HUES64 (cell line): ENCODE results near the gene AGTPBP1. TPM values are rescaled to one million over a fixed set of nuclear protein-coding genes. Genes with fewer than 3 reads are reported as not detected.
"Not testable (repeated sequence)": the region's sequence is repeated elsewhere in the genome, so short reads cannot be mapped to it uniquely, and the experiment has no call there.

Experiments
- H3K27ac ChIP-seq: 2 replicates; pipeline ENCODE4 v1.7.0; 2013; ENCODE audit warnings: low read depth, low read length, inconsistent platforms
- H3K27me3 ChIP-seq: 2 replicates; pipeline ENCODE4 v1.6.1; 2013; ENCODE audit warnings: mild to moderate bottlenecking, low read length; ENCODE audit not compliant: insufficient read depth
- H3K36me3 ChIP-seq: 2 replicates; pipeline ENCODE4 v1.6.1; 2013; ENCODE audit warnings: mild to moderate bottlenecking, low read length; ENCODE audit not compliant: insufficient read depth
- H3K4me1 ChIP-seq: 2 replicates; pipeline ENCODE4 v1.6.1; 2013; ENCODE audit warnings: mild to moderate bottlenecking, low read length, moderate library complexity; ENCODE audit not compliant: insufficient read depth
- H3K4me3 ChIP-seq: 2 replicates; pipeline ENCODE4 v1.5.1; 2013; ENCODE audit warnings: mild to moderate bottlenecking, low read length, moderate library complexity
- H3K9ac ChIP-seq: 2 replicates; pipeline ENCODE4 v1.6.1; 2013; ENCODE audit warnings: mild to moderate bottlenecking, low read depth, low read length
- H3K9me3 ChIP-seq: 2 replicates; pipeline ENCODE4 v1.6.1; 2013; ENCODE audit warnings: low read depth, low read length; ENCODE audit not compliant: insufficient read depth
- WGBS: fragments of 150-250, 120-280 bp; methylation state at CpG from one replicate; pipeline ENCODE4 v1.1.7; 2013; ENCODE audit warnings: missing lambda C conversion rate; 5-methylcytosine and 5-hydroxymethylcytosine counted together
- polyA plus RNA-seq, 2 experiments: library from polyadenylated mRNA; stranded (reverse); fragments of 50-300 nt; gene quantifications; one replicate each; pipeline ENCODE4 v1.2.3, GENCODE V29; 2013

Gene AGTPBP1
- polyA plus RNA-seq (2013, experiment 1 of 2): 26.9 TPM
- polyA plus RNA-seq (2013, experiment 2 of 2): 34.4 TPM

DNA sequence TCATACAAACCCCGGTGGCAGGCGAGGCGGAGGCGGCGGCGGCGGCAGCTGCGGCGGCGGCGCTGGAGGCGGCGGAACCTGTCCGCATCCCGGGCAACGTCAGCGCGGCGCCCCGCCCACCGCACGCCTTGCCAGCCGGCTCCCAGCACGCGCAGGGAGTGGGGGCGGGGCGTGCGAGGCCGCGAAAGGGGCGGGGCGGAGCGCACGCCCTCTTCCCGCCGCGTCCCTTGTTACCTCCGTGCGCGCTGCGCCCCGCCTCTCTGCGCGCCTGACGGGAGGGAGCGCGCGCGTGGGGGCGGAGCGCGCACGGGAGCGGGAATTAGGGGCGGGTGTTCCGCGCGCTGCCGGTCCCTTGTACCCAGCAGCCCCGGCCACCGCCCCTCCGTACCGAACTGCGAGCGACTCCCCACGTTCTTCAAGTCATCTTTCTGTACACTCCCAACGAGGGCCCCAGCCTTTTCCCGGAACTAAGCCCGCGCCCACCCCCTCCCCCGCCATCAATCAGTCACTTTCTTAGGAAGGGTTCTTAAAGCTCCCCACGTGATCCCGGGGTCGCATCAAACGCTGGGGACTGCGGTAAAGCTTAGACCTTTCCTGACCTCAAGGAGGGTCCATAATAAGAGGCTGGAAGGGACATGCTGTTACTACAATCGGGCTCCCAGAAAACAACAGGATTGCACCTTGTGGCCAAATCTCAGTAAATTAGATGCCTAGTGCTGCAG, at the start of gene AGTPBP1:
TSS of gene AGTPBP1 (minus strand) at position 80 of the 722 bp plus-strand sequence. CDS start 29,421 bp downstream, outside the sequence.
- no peaks in the 10 kb centered on the region for H3K36me3 ChIP-seq
- peak within 1 kb of the TSS; percentile 88 for H3K9ac ChIP-seq
- no peaks in the 10 kb centered on the region for H3K9me3 ChIP-seq
- H3K4me3 ChIP-seq: peak within 1 kb of the TSS; percentile 93
- peaks cover 32% of the 10 kb centered on the region for H3K4me1 ChIP-seq
- H3K27ac ChIP-seq: peak within 1 kb of the TSS; percentile 92
- WGBS: under 1% methylated on average over 77 of the region's 77 CpGs
- H3K27me3 ChIP-seq: no peaks in the 10 kb centered on the region

GRCh38 chr9:85786116-85786515, 44.4 kb upstream of the AGTPBP1 start:
- WGBS: 14% methylated on average over 2 of the region's 7 CpGs
- not testable (repeated sequence) for H3K9me3 ChIP-seq, H3K4me1 ChIP-seq, H3K27me3 ChIP-seq, H3K9ac ChIP-seq, H3K27ac ChIP-seq, H3K4me3 ChIP-seq, H3K36me3 ChIP-seq

DNA sequence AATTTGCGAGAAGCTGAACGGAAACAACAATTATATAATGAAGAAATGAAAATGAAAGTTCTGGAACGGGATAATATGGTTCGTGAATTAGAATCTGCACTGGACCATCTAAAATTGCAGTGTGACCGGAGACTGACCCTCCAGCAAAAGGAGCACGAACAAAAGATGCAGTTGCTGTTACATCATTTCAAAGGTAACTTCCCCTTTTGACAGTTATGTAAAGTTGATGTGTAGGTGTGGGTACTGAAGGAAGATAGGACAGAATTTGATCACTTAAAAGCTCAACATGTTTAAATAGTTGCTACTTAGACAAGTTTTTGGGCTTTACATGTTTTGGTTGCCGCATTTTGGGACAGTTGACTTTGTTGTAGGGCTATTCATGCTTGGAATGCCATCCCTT, 32.1 kb upstream of the AGTPBP1 start:
- H3K27ac ChIP-seq, H3K4me3 ChIP-seq, H3K9me3 ChIP-seq, H3K36me3 ChIP-seq, H3K4me1 ChIP-seq, H3K9ac ChIP-seq, H3K27me3 ChIP-seq: not testable (repeated sequence)
- WGBS: 87% methylated on average over 7 of the region's 7 CpGs

GRCh38 chr9:85761802-85762201, 20.0 kb upstream of the AGTPBP1 start:
- WGBS: no CpG with 5 or more reads among the region's 3 CpGs
- H3K9me3 ChIP-seq, H3K27ac ChIP-seq, H3K4me3 ChIP-seq, H3K9ac ChIP-seq, H3K36me3 ChIP-seq, H3K27me3 ChIP-seq, H3K4me1 ChIP-seq: not testable (repeated sequence)

DNA sequence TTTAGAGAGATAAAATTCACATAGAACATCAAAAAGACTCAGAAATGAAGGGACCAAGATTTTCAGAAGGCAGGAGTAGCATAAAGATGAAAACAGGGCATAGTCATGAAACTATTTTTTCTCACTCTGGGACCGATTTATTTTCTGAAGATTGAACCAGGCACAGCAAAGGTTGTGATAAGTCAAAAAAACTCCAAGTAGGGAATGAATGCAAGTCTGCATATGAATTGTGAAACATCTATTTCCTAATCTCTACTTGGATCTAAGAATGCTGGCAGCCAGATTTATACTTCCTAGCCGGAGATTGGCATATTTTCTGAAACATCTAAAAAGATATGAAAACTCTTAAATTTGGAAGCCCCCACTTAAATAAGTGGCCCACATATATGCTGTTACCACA, 16.0 kb upstream of the AGTPBP1 start:
- H3K4me1 ChIP-seq: not testable (repeated sequence)
- WGBS: 90% methylated on average over 1 of the region's 2 CpGs

GRCh38 chr9:85756216-85756615, 14.5 kb upstream of the AGTPBP1 start:
- H3K36me3 ChIP-seq, H3K27me3 ChIP-seq, H3K4me3 ChIP-seq, H3K9me3 ChIP-seq, H3K9ac ChIP-seq, H3K27ac ChIP-seq, H3K4me1 ChIP-seq: not testable (repeated sequence)
- no CpG with 5 or more reads among the region's 1 CpG for WGBS

More for the DNA sequence above, 16.0 kb upstream of the AGTPBP1 start:
- not testable (repeated sequence) for H3K27me3 ChIP-seq, H3K9me3 ChIP-seq, H3K9ac ChIP-seq, H3K36me3 ChIP-seq, H3K4me3 ChIP-seq, H3K27ac ChIP-seq

DNA sequence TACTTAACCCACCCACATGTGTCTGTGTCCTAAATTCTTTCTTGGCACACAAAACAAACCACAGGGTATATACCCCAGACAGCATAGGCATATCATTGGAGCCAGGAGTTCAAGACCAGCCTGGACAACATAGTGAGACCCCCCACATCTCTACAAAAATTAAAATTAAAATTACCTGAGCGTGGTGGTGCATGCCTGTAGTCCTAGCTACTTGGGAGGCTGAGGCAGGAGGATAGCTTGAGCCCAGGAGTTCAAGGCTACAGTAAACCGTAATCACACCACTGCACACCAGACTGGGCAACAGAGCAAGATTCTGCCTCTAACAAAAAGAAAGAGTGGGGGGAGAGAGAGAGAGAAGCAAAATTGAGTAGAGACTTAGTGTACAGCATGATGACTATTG, 4.6 kb upstream of the AGTPBP1 start:
- H3K27me3 ChIP-seq: no peaks in the 10 kb centered on the region
- no peaks in the 10 kb centered on the region for H3K9me3 ChIP-seq
- H3K9ac ChIP-seq: no peak overlapping the region
- no peak overlapping the region for H3K4me3 ChIP-seq
- H3K4me1 ChIP-seq: peaks cover 16% of the 10 kb centered on the region
- no peaks in the 10 kb centered on the region for H3K36me3 ChIP-seq
- 100% methylated on average over 1 of the region's 2 CpGs for WGBS
- H3K27ac ChIP-seq: no peak overlapping the region

DNA sequence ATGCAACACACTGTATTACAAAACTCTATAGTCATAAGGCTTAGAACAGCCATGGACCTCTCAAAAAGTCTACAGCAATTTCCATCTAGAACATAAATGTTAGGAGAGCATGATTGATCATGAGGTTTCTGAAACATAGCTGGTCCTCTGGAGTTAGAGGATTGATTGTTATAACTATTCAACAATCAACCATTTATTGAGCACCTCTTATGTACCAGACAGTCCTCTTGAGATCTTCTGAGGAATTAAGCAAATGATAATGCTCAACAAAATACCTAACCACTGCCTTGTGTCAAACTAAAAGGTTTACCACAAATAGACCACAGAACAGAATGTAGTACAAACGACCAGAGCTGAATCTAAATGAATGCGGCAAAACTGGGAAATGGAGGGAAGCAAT, 3.4 kb upstream of the AGTPBP1 start:
- 96% methylated on average over 2 of the region's 2 CpGs for WGBS
- H3K36me3 ChIP-seq: no peaks in the 10 kb centered on the region
- no peaks in the 10 kb centered on the region for H3K27me3 ChIP-seq

GRCh38 chr9:85744480-85744879, 2.7 kb upstream of the AGTPBP1 start:
- WGBS: 87% methylated on average over 7 of the region's 7 CpGs
- Histone ChIP-seq H3K9ac (no peak overlapping the region), H3K4me1 (peaks cover 25% of the 10 kb centered on the region), H3K36me3 (no peaks in the 10 kb centered on the region), H3K27ac (no peak overlapping the region), H3K4me3 (no peak overlapping the region), H3K9me3 (no peaks in the 10 kb centered on the region), H3K27me3 (no peaks in the 10 kb centered on the region)

More for the DNA sequence above, 3.4 kb upstream of the AGTPBP1 start:
- Histone ChIP-seq H3K9me3 (no peaks in the 10 kb centered on the region), H3K9ac (no peak overlapping the region), H3K4me1 (peaks cover 21% of the 10 kb centered on the region), H3K27ac (no peak overlapping the region), H3K4me3 (no peak overlapping the region)

GRCh38 chr9:85743275-85744128, 1.7 kb upstream of the AGTPBP1 start:
- H3K27ac ChIP-seq: no peak overlapping the region
- 50% methylated on average over 14 of the region's 14 CpGs for WGBS
- no peaks in the 10 kb centered on the region for H3K9me3 ChIP-seq
- H3K4me3 ChIP-seq: peak overlapping the region; percentile 93
- peaks cover 25% of the 10 kb centered on the region for H3K4me1 ChIP-seq
- H3K27me3 ChIP-seq: no peaks in the 10 kb centered on the region
- H3K36me3 ChIP-seq: no peaks in the 10 kb centered on the region
- no peak overlapping the region for H3K9ac ChIP-seq

- H3K4me1 ChIP-seq: peaks cover 30% of the 10 kb centered on the region
- H3K36me3 ChIP-seq: no peaks in the 10 kb centered on the region
- H3K27ac ChIP-seq: peak overlapping the region; percentile 55
- peak overlapping the region; percentile 93 for H3K4me3 ChIP-seq
- peak overlapping the region; percentile 76 for H3K9ac ChIP-seq
- 51% methylated on average over 4 of the region's 4 CpGs for WGBS
- no peaks in the 10 kb centered on the region for H3K27me3 ChIP-seq
- no peaks in the 10 kb centered on the region for H3K9me3 ChIP-seq
Measured at GRCh38 chr9:85742597-85742936, 813 bp upstream of the AGTPBP1 start.
